ENCODE results near the gene CNTN4. TPM values are rescaled to one million over a fixed set of nuclear protein-coding genes. Genes with fewer than 3 reads are reported as not detected.
A peak's percentile ranks its signal among the peaks of the same experiment; 100 is the strongest.

CNTN4 gene
- total and polyA plus RNA-seq, 8 donors = 2.5 to 10.8 (median 5.1) TPM

- Histone ChIP-seq H3K27me3 (no peaks in the 10 kb centered on the region), H3K27ac (no peak overlapping the region), H3K4me3 (no peak overlapping the region), H3K36me3 (no peaks in the 10 kb centered on the region), H3K4me1 (no peaks in the 10 kb centered on the region), H3K9me3 (no peaks in the 10 kb centered on the region)
- peak in 1 of 4 donors; percentile 25 for ATAC-seq
- 32 to 41% methylated on average over 7 of the region's 7 CpGs for WGBS, 2 donors
- intact Hi-C loops (cut with DNase I) = no loop called here
- DNase-seq = no peak
- FAIRE-seq = no peak
- TF ChIP-seq CTCF (IDR thresholded peaks at IDR 0.05) = no peak
Observed at GRCh38 chr3:2568929-2569328, 470.3 kb downstream of the CNTN4 start.

GRCh38 chr3:2577571-2577970 is 478.9 kb downstream of the CNTN4 start:
- Histone ChIP-seq H3K36me3 (no peaks in the 10 kb centered on the region), H3K27ac (no peak overlapping the region), H3K9me3 (no peaks in the 10 kb centered on the region), H3K4me3 (no peak overlapping the region), H3K4me1 (no peaks in the 10 kb centered on the region), H3K27me3 (no peaks in the 10 kb centered on the region)
- intact Hi-C loops (cut with DNase I) = no loop called here
- no peak for DNase-seq
- 74 to 83% methylated on average over 4 of the region's 4 CpGs for WGBS, 2 donors
- FAIRE-seq = no peak
- TF ChIP-seq CTCF (IDR thresholded peaks at IDR 0.05) = no peak
- ATAC-seq = no peak

- no peak overlapping the region for H3K4me3 ChIP-seq
- no peaks in the 10 kb centered on the region for H3K9me3 ChIP-seq
- FAIRE-seq (no peak), ATAC-seq (no peak), DNase-seq (no peak)
- no peaks in the 10 kb centered on the region for H3K27me3 ChIP-seq
- no peaks in the 10 kb centered on the region for H3K4me1 ChIP-seq
- no peak overlapping the region for H3K27ac ChIP-seq
- TF ChIP-seq CTCF (IDR thresholded peaks at IDR 0.05) = no peak
- 44 to 49% methylated on average over 3 of the region's 3 CpGs for WGBS, 2 donors
- intact Hi-C loops (cut with DNase I) = no loop called here
- no peaks in the 10 kb centered on the region for H3K36me3 ChIP-seq
Observed at GRCh38 chr3:2578560-2578959, 479.9 kb downstream of the CNTN4 start.

GRCh38 chr3:2579206-2579605 is 480.5 kb downstream of the CNTN4 start:
- H3K4me1 ChIP-seq = no peaks in the 10 kb centered on the region
- intact Hi-C loops (cut with DNase I) = no loop called here
- ATAC-seq (peak in 1 of 4 donors; percentile 29), DNase-seq (no peak), FAIRE-seq (no peak)
- TF ChIP-seq CTCF (IDR thresholded peaks at IDR 0.05) = no peak
- H3K9me3 ChIP-seq = no peaks in the 10 kb centered on the region
- H3K36me3 ChIP-seq = no peaks in the 10 kb centered on the region
- H3K27ac ChIP-seq = no peak overlapping the region
- WGBS, 2 donors = 47 to 48% methylated on average over 4 of the region's 4 CpGs
- H3K4me3 ChIP-seq = no peak overlapping the region
- H3K27me3 ChIP-seq = no peaks in the 10 kb centered on the region

DNA sequence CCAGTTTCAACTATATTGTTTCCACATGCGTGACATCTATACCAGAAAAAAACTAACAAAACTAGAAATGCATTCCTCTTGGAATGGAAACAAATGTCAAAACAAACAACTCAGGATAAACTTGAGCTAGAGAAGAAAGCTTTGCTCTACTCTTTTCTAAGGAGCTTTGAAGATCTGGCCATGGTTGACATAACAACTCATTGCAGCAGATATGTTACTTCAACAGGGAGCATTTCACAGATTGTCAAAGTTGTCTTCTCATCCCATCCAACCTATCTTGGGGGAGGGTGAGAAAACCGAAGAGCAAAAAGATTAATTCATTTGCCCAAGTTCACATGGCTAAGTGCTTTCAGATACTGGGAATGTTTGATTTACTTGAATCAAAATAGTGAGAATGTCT is 484.4 kb downstream of the CNTN4 start:
- FAIRE-seq = no peak
- H3K9me3 ChIP-seq = no peaks in the 10 kb centered on the region
- TF ChIP-seq CTCF (IDR thresholded peaks at IDR 0.05) = no peak
- H3K4me1 ChIP-seq = no peaks in the 10 kb centered on the region
- intact Hi-C loops (cut with DNase I) = no loop called here
- no peak for ATAC-seq
- no peaks in the 10 kb centered on the region for H3K36me3 ChIP-seq
- no peak overlapping the region for H3K4me3 ChIP-seq
- no peaks in the 10 kb centered on the region for H3K27me3 ChIP-seq
- no peak overlapping the region for H3K27ac ChIP-seq
- DNase-seq = no peak
- 32 to 42% methylated on average over 2 of the region's 2 CpGs for WGBS, 2 donors
